Mammary epithelial cell (primary cell): ENCODE results near the gene ARHGAP1.

ENCODE experiments used
- CTCF ChIP-seq, 2 donors: IDR thresholded peaks in 1 of 2; conservative IDR thresholded peaks in 1 of 2; 2 replicates each; pipeline ENCODE4 v1.5.1; 2011 to 2012; ENCODE audit warnings: inconsistent platforms in 2 of 2, low read length in 2 of 2, mild to moderate bottlenecking in 2 of 2, control low read depth in 1 of 2, low read depth in 1 of 2; ENCODE audit not compliant: insufficient read depth in 1 of 2; ENCODE audit errors: extremely low read depth in 1 of 2
- EZH2 ChIP-seq: IDR thresholded peaks from 2 replicates; pipeline ENCODE4 v1.6.1; 2012; ENCODE audit warnings: low read length, inconsistent platforms, borderline replicate concordance

GRCh38 chr11:46665356-46665755 is 35.1 kb downstream of the ARHGAP1 start:
- TF ChIP-seq CTCF (conservative IDR thresholded peaks at IDR 0.05 in 1 of 2, IDR thresholded peaks at IDR 0.05 in 1 of 2; ENCODE audit: extremely low read depth in 1 of 2, insufficient read depth in 1 of 2, low read depth in 1 of 2, low read length in 2 of 2) (no peak), EZH2 (no peak)
